Measurements from ENCODE around the gene SACM1L. TPM values are rescaled to one million over a fixed set of nuclear protein-coding genes. Genes with fewer than 3 reads are reported as not detected.

The SACM1L gene
- total RNA-seq, 1 experiment from 2014 or later, result 15.3 TPM

DNA sequence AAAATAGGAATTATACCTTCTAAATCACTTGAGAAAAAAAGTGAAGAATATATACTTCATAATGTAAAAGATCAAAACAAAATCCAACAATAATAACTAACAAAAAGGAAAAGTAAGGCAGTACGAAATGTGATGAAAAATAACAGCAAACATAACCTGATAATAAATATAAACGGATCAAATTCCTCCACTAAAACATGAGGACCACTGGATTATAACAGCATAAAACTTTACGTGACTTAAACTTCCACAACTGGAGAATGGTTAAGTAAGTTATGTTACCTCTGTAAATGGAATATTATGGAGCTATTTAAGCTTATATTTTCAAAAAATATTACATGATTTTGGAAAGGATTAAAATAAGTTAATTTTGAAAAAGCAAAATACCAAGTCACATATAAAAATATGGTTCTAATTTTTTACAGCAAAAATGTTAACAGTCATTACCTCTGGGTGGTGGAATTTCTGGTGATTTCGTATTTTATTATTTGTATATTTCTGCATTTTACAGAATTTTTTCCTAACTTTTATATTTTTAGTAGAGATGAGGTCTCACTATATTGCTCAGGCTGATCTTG lies 100.1 kb downstream of the SACM1L start:
- DNase-seq (ENCODE audit: low read depth), result no peak

DNA sequence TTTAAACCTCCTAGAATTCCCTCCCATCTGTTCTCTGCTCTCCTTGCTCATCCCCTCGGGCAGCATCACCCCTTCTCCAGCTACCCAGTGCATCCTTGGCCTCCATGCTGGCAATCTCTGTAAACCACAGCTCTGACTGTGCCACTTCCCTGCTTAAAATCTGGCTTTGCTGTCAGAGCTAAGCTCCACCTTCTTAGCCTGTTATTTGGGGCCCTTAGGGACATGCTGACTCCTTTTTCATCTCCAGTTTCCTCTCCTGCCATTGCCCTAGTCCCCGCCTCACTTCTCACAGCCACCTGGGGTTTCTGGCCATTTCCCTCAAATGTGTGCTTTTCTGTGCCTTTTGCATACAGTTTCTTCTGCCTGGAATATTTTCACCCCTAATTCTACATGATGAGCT lies 101.4 kb downstream of the SACM1L start:
- no peak for DNase-seq (ENCODE audit: low read depth)

DNA sequence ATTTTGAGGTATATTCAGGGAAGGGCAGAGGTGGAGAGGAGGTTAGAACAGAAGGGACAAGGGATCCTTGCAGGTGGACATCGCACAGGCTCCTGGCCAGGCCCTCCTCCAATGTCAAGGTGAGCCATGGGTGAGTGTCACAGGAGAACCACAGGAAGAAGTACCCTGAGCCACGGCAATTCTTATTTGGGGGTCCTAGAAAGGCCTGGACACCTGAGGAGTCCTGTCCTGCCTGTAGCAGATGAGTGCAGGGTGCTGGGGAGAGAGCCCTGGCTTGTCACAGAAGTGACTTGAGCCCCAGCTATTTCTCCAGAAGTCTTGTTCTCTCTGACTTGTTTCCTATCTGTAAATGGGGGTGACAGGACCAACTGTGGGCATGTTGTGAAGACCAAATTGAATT lies 102.8 kb downstream of the SACM1L start:
- DNase-seq (ENCODE audit: low read depth), result no peak

DNA sequence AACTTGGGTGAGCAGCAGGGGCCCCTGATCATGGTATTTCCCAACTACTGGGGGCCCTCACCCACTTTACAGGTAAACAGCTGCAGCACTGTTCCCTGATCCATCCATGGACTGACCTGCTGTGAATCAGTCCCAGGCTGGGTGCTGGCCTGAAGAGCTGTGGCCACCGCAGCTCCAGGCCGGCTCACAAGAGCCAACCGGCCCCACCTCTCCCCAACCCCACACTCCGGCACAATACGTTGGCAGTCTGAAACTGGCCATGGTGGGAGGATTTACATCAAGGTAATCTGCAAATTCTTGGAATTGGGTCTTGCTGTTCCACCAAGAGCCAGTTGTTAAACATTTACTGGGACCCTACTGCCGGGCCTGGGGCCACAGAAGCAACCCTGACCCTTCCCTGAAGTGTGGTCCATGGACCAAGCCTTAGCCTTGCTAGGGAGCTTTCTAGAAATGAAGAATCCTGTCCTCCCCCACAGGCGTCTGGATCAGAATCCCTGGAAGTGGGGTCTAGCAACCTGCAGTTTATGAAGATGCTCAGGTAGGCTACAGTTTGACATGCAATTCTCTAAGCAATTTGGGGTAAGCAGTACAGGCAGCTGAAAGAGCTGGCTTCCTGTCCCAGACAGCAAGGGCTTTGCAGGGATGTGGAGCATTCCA lies 103.4 kb downstream of the SACM1L start:
- no peak for DNase-seq (ENCODE audit: low read depth)

DNA sequence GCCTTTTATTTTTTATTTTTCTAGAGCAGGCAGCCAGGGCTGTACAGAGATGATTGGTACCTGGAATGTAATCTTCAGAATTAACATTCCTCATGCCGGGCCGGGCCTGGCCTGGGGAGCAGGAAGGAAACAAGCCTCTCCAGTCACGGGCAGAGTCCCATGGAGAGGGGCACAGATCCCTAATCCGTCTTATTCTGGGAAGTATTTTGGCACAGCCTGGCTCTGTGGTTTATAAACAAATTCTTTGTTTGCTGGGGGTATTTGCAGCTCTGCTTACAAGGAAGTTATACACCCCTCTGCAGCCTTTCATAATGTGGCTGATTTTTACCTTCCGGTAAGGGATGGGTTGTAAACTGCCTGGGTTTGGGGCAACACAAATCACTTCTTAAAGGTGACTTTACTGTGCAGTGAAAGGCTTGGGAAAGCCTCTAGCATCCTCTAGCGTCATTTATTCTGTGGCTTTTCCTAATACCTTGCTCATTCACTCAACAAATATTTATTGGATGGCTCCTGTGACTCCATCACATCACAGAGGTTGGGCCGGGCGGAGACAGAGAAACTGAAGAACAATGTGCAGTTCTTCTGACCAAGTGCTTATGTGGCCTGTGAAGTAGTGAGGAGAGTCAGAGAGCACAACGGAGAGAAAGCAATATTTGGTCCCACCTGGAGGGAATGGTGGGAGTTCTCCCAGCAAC lies 104.4 kb downstream of the SACM1L start:
- DNase-seq (ENCODE audit: low read depth), result no peak

GRCh38 chr3:45794177-45794560 lies 105.0 kb downstream of the SACM1L start:
- DNase-seq (ENCODE audit: low read depth), result no peak

GRCh38 chr3:45794660-45795059 lies 105.5 kb downstream of the SACM1L start:
- no peak for DNase-seq (ENCODE audit: low read depth)

Other genes with a start within 250 kb of the SACM1L start
- gene LIMD1, start 94.6 kb upstream of the SACM1L start, total RNA-seq (2014; rRNA removed; shearing (Covaris generic)), result 4.5 and 4.9 TPM in 2 replicates
- not detected in 2 replicates for gene SLC6A20, start 107.1 kb downstream of the SACM1L start, total RNA-seq (2014; rRNA removed; shearing (Covaris generic))
- 25.2 and 27.6 TPM in 2 replicates for gene LZTFL1, start 152.7 kb downstream of the SACM1L start, total RNA-seq (2014; rRNA removed; shearing (Covaris generic))
- gene CCR9, start 197.1 kb downstream of the SACM1L start, total RNA-seq (2014; rRNA removed; shearing (Covaris generic)), result not detected in 2 replicates